GM12864 (cell line): ENCODE results near the gene ODC1.
"Not testable (repeated sequence)": the region's sequence is repeated elsewhere in the genome, so short reads cannot be mapped to it uniquely, and the experiment has no call there.

Experiments used
- DNase-seq: peaks from one replicate; pipeline ENCODE4 v3.0.0-alpha.2; 2011; ENCODE audit warnings: low read depth
- H3K4me3 ChIP-seq: 2 replicates; pipeline ENCODE4 v1.5.1; 2011; ENCODE audit warnings: mild to moderate bottlenecking, low read depth, low read length, control low read depth
- TF ChIP-seq, protein P1 (sequence below): IDR thresholded peaks from 2 replicates; pipeline ENCODE4 v1.5.1; 2011; ENCODE audit warnings: low read depth, mild to moderate bottlenecking, moderate library complexity, low read length, control low read depth, inconsistent platforms; ENCODE audit errors: missing control alignments

ODC1 gene

DNA sequence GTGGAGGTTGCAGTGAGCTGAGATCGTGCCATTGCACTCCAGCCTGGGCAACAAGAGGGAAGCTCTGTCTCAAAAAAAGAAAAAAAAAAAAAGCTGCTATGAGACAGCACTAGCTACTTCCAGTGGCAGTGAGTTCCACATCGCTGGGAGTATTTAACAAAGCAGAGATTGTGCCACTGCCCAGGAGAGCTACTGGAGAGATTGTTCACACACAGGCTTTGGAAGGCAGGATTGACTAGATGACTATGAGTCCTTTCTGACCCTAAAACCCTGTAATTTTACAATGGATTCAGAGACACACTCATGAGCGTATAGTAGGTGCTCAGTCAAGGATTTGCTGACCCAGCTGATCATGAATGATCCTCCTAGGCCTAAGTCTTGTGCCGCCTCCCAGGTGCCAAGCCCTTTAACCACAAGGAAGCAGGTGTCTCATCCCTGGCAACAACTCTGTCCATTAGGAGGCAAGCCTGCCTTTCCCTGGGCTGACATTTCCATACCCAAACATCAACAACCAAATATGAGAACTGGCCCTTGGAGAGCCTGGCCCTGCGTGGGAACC, 45.0 kb upstream of the ODC1 start:
- TF ChIP-seq, protein P1, sequence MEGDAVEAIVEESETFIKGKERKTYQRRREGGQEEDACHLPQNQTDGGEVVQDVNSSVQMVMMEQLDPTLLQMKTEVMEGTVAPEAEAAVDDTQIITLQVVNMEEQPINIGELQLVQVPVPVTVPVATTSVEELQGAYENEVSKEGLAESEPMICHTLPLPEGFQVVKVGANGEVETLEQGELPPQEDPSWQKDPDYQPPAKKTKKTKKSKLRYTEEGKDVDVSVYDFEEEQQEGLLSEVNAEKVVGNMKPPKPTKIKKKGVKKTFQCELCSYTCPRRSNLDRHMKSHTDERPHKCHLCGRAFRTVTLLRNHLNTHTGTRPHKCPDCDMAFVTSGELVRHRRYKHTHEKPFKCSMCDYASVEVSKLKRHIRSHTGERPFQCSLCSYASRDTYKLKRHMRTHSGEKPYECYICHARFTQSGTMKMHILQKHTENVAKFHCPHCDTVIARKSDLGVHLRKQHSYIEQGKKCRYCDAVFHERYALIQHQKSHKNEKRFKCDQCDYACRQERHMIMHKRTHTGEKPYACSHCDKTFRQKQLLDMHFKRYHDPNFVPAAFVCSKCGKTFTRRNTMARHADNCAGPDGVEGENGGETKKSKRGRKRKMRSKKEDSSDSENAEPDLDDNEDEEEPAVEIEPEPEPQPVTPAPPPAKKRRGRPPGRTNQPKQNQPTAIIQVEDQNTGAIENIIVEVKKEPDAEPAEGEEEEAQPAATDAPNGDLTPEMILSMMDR: no peak
- no peak overlapping the region for H3K4me3 ChIP-seq
- DNase-seq: no peak

DNA sequence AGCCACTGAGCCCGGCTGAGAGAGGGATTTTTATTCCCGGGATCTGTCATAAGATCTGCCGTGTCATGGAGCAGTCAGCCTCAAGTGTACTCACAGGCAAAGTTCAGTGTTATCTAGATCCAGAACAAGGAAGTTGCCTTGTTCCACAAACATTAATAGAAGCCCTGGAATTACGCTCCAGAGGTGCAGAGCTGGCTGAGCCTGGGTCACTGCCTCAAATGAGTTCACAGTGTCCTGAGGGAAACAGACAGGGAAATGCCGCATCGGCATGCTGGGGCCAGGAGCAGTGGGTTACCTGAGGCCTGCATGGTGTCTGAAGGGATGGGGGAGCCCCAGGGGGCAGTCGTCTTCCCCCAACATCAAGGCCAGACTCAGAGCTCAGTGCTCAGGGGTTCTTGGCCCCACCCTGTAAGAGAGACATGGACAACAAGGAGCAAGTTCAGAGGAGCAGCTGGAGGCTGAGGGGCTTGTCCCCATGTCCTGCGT, 42.7 kb upstream of the ODC1 start:
- no peak overlapping the region for H3K4me3 ChIP-seq
- TF ChIP-seq, protein P1: no peak
- no peak for DNase-seq

DNA sequence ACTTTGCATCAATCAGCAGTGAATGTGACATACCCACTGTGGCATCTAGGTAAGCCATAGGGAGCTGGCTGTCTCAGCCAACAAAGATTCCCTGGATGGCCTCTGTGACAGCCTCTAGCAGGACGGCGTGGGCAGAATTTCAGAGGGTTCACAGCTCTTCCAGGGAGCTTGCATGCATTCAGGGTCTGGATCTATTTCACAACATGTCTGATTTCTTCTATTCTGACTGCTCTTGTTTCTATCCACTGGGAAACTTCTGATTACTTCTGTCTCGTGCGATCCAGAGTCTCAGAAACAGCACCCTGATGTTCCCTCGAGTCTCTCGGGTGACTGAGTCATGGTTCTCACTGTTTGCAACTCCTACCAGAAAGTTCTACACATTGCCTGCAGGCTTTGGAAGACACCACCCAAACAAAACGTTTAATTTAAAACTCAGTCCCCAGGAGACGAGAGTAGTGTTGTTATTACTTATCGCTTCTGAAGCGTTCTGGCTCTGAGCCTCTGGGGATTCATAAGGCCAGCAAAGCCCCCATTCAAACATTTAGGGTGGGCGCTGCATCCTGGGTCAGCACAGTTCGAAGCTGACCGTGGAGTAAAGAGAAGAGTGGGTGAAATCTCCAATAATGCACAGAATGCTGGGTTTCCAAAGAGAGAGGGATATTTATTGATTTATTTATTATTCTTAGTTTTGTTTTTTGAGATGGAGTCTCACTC, 41.9 kb upstream of the ODC1 start:
- TF ChIP-seq, protein P1: no peak
- no peak for DNase-seq
- H3K4me3 ChIP-seq: no peak overlapping the region

DNA sequence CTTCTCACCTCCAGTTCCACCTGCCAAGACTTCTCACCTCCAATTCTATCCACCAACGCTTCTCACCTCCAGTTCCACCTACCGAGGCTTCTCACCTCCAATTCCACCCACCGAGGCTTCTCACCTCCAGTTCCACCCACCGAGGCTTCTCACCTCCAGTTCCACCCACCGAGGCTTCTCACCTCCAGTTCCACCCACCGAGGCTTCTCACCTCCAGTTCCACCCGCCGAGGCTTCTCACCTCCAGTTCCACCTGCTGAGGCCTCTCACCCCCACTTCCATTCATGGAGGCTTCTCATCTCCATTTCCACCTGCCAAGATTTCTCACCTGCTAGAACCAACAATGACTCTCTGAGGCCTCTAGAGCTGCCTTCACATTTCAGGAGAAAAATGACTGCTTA, 40.0 kb upstream of the ODC1 start:
- not testable (repeated sequence) for DNase-seq, H3K4me3 ChIP-seq

DNA sequence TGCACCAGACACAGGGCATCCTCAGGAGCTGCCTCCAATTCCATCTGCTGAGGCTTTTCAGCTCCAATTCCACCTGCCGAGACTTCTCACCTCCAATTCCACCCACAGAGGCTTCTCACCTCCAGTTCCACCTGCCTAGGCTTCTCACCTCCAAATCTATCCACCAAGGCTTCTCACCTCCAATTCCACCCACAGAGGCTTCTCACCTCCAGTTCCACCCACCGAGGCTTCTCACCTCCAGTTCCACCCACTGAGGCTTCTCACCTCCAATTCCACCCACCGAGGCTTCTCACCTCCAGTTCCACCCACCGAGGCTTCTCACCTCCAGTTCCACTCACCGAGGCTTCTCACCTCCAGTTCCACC, 39.6 kb upstream of the ODC1 start:
- H3K4me3 ChIP-seq, DNase-seq: not testable (repeated sequence)

DNA sequence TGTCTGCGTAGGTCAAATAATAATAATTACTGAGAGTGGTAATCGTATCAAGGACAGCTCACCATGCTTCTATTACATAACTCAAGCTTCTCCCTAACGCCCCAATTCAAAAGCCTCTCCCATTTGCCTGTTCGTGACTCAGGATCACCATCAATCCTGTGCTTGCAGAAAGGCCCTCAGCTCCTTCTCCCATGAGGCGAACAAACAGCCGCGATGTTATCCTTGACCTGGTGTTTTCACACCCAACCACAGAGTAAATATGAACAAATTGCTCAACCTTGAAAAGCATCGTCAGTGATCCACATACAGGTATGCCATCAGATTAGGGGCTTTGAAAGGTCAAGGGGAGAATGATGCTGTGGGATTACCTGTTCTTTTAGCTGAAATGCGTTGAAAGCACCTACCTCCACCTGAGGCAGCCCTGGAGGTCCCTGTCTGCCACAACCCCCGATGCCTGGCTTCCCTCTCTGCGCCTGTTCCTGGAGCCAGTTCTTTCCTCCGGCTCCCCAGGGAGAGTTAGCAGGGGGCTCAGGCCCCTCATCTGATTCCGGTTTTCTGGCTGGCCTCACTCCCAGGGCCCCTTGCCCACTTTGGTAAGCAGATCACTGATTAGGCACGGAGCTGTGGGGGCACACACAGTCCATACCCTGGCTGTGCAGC, 39.1 kb upstream of the ODC1 start:
- no peak overlapping the region for H3K4me3 ChIP-seq
- TF ChIP-seq, protein P1: no peak
- DNase-seq: no peak

DNA sequence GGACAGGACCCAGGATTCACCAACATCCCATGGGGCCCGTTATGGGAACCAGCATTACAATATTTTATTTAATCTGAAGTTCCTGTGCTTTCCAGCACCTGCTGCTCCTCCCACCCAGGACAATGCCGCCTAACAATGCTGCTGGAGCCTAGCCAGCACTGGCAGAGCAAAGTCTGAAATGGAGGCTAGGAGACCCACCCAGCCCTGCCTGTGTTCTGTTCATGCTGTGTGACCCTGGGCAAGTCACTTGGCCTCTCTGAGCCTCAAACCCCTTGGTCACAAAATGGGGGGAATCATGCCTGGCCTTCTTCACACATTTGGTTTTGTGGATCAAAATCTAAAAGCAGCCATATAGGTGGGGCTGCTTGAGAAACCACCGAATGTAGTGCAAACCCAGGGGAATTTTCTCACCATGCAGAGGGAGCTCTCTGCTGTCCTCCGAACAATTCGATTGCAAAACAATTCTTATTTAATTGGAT, 38.5 kb upstream of the ODC1 start:
- no peak overlapping the region for H3K4me3 ChIP-seq
- no peak for DNase-seq
- TF ChIP-seq, protein P1: no peak

DNA sequence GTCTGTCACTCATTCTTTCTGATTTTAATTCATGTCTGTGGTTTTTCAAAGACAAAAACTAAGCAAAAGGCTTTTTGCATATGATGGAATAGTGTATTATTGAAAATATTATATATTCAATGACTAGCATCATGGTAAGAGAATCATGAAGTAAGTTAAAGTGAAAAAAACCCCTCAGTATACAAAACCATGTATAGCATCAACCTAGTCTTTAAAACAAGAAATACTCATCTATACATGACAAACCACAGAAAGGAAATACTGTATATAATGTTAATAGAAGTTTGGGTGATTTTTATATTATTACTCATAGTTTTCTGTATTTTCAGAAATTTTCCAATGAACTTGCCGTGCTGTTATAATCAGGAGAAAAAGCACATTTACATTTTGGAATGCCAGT, 38.0 kb upstream of the ODC1 start:
- TF ChIP-seq, protein P1: no peak
- no peak overlapping the region for H3K4me3 ChIP-seq
- no peak for DNase-seq
